ENCODE measurements around the gene ASPA.
"Not testable (repeated sequence)": the region's sequence is repeated elsewhere in the genome, so short reads cannot be mapped to it uniquely, and the experiment has no call there.

The ASPA gene

GRCh38 chr17:3475812-3476610 lies at the start of gene ASPA:
ASPA (plus strand) TSS chr17:3475997; CDS start chr17:3476160, 163 bp downstream.
- DNase-seq (ENCODE audit: low read depth in 2 of 2): no peak

- peak in 1 of 2 experiments; percentile 0 for DNase-seq (ENCODE audit: low read depth in 2 of 2)
These were observed 42.6 kb upstream of the ASPA start for GRCh38 chr17:3433215-3433614.

DNA sequence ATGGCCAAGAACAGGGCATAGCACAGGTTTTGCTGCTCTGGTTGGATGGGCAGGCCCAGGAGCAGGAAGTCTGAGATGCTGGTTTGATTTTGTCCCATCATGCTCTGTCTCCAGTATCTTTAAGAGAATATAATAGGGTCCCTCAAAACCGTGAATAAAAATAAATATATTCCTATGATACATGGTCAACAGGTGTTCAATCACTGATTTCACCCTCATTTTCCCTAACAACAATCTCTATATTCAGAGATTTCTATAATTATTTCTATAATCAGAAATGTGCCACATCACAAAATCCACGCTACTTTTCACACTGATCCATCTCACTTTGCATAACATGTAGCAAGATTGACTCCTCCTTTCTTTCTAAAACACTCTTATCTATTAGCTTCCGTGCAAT lies 42.1 kb upstream of the ASPA start, which contains the start of gene OR1E2:
OR1E2 (minus strand) TSS at position 101 of the 400 bp plus-strand sequence; CDS start at position 101, 0 bp downstream.
- DNase-seq (ENCODE audit: low read depth in 2 of 2): no peak

DNA sequence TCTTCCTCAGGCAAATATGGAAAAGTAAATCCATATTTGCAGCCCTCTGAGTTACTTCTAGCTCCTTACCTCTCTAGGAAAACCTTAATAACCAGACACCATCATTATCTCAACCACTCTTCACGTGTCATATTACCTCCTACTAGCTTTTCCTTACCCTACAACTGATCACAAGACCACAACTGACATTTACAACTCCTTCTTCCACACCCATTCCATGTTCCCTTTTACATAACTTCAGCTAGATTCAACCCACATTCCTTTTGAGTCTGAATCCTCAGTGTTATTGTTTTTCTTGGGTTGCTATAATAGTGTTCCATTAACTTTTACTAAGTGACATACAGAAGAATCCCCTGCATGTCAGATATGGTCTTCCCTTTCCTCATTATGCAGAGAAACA lies 37.4 kb upstream of the ASPA start:
- DNase-seq (ENCODE audit: low read depth in 2 of 2): no peak

DNA sequence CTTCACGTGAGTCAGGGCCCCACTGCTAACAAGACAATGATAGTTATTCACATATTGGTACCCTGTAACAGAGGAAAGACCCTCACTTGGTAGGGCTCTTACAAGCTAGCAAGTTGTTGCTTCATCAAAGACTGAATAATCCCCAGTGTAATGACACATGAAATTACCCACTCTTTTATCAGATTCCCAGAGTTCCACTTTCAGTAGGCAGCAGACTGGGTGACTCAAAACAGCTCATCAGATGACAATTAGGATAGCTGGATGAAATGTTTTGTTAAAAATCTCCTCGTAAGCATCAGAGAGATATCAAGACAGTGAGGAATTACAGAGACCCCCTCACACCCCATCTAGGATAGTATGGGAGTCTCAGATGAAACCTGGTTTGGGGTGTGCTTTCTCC lies 35.3 kb upstream of the ASPA start:
- DNase-seq (ENCODE audit: low read depth in 2 of 2): no peak

- no peak for DNase-seq (ENCODE audit: low read depth in 2 of 2)
These were observed 28.2 kb upstream of the ASPA start for GRCh38 chr17:3447625-3448024.

DNA sequence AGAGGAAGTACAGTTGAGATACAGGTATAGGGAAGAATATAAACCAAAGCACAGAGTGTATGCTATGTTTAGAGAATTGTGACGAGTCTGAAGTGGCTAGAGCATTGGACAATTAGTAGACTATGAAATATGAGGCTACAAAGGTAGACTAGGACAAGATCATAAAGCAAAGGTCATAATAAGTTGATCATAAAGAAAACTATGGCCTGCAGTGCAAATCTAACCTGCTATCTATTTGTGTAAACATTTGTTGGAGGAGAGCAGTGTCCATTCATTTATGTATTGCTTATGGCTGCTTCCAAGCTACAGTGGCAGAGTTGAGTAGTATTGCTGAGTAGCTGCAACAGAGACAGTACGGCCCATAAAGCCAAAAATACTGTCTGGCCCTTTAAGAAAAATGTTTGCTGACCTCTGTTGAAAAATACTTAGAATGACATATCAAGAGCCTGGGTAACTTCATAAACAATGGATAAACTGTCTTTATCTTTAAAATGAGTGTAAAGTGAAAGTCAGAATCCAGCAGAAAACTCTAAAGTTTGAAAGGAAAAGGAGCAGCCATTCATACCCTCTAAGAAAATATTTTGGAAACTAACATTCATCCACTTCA lies 27.6 kb upstream of the ASPA start:
- no peak for DNase-seq (ENCODE audit: low read depth in 2 of 2)

- DNase-seq (ENCODE audit: low read depth in 2 of 2): not testable (repeated sequence)
These were observed 9.4 kb upstream of the ASPA start for GRCh38 chr17:3466355-3466754.

GRCh38 chr17:3469529-3469928 lies 6.3 kb upstream of the ASPA start:
- DNase-seq (ENCODE audit: low read depth in 2 of 2): no peak

GRCh38 chr17:3471599-3471998 lies 4.2 kb upstream of the ASPA start, which contains the start of gene SPATA22:
SPATA22 (minus strand) TSS chr17:3471819; CDS start chr17:3469325, 2,494 bp downstream.
- DNase-seq (ENCODE audit: low read depth in 2 of 2): no peak

DNA sequence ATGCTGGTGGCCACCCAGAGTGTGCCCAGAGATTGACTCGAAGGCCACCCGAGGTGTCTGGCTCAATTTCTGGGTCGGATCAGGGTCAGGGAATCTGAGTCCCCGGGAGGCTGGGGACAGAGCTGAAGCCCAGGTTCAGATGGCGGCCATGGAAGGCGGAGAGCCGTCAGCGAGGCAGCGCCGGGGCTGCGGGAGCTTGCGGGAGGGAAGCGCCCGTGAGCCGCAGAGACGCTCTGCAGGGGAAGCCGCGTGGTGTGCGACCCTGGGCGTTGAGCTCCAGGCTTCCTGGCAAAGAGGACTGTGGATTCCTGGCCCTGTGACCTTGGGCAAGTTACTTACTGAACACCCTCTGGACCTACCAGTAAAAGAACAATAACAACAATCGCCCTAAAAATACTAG lies 3.7 kb upstream of the ASPA start:
- no peak for DNase-seq (ENCODE audit: low read depth in 2 of 2)

DNA sequence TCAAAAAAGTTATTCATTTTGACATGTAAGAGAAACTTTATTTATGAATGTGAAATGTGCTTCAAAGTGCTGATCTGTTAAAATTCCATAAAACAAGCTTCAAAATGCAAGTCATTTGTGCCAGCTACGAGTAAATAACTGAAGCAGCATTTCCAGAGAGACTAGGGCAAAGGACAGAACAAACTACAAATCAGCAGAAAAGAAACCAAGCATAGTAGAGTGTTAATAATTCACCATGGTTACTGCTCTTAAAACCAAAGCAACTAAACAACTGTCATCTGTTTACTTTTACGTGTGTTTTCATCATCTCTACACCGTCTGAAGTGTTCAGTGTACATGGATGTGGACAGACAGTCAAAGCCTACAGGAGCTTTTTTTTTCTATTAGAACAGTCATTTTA lies 1.6 kb upstream of the ASPA start:
- DNase-seq (ENCODE audit: low read depth in 2 of 2): no peak

- no peak for DNase-seq (ENCODE audit: low read depth in 2 of 2)
These were observed 529 bp upstream of the ASPA start for GRCh38 chr17:3475251-3475685.

- no peak for DNase-seq (ENCODE audit: low read depth in 2 of 2)
These were observed 4.2 kb downstream of the ASPA start for GRCh38 chr17:3479988-3480387.

- DNase-seq (ENCODE audit: low read depth in 2 of 2): no peak
These were observed 7.1 kb downstream of the ASPA start for GRCh38 chr17:3482852-3483251.

DNA sequence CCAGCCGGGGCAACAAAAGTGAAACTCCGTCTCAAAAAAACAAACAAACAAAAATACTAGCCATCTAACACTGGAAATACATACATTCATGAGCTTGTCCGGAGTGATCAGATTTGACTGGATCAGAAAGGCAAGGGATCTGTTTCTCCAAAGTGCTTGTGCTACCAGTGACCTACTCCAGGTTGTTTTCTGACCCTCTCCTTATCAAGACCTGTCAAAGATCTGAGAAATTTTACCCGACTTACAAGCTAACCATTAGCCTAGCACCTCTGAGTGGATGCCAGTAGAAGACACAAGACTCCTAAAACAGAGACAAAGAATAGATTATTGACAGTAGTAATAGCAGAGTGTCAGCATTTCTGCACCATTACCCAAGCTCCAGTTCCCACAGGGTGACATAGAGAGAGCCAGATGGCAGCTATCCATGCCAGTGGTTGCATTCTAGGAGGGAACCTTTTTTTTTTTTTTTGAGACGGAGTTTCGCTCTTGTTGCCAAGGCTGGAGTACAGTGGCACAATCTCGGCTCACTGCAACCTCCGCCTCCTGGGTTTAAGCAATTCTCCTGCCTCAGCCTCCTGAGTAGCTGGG lies 9.8 kb downstream of the ASPA start:
- no peak for DNase-seq (ENCODE audit: low read depth in 2 of 2)

DNA sequence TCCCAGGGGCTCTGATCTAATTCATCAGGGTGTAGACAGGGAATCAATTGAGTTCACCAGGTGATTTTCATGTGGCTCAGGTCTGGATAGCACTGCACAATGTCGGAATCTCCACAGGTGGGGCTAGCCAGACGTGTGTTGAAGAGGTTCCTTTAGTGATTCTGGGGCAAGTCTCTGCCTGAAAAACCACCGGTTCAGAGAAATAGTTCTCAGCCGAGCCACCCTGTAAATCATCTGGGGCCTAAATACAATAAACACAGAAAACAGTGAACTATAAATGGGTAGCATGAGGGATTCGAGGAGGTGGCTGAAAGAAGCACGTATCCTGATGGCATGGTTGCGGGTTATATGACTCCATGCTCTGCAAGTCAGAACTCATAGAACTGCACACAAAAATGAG lies 21.3 kb downstream of the ASPA start:
- DNase-seq (ENCODE audit: low read depth in 2 of 2): no peak

DNA sequence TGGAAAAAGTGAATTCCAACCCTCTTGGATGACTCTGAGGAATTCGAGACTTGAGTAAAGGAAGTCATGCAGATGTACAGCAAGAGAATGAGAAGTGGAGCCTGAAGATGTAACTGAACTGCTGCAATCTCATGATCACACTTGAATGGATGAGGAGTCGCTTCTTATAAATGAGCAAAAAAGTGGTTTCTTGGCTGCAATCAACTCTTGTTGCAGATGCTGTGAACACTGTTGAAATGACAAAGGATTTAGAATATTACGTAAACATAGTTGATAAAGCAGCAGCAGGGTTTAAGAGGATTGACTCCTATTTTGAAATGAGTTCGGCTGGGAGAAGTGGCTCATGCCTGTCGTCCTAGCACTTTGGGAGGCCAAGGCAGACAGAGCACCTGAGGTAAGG lies 25.5 kb downstream of the ASPA start:
- DNase-seq (ENCODE audit: low read depth in 2 of 2): no peak

DNA sequence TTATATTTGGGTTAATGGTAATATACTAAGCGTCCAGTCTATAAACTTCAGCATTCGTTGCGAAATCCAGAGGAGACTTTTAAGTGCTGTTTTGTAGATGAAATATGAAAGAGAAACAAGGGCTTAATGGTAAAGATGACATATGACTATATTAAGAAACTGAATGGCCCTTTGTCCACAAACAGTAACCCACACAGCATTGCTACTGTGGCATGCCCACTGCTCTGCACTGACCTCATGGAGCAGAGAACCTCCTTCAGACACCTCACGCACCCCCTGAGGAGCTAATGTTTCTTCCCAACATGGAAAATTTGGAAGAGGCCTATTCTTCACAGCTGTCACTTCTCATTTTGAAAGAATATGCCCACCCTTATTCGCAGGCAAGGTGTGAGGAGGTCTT lies 26.7 kb downstream of the ASPA start:
- no peak for DNase-seq (ENCODE audit: low read depth in 2 of 2)

DNA sequence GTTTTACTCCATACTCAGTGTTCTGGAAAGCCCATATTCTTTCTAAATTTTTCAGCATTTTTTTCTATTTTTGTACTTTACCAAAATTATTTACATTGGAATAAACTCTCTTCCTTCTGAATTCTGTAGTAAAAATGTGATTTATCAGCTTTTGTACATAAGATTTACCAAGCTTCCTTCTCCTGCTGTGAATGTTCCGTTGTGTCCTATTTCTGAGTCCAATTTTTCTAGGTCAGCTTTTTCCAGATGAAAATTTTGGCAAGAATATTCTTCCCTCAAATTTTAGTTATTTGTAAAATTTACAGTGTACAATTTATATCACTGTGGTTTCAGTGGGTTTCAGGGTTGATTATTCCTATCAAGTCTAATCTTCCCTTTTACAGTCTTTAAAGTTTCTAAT lies 27.5 kb downstream of the ASPA start:
- DNase-seq (ENCODE audit: low read depth in 2 of 2): no peak

- DNase-seq (ENCODE audit: low read depth in 2 of 2): no peak
These were observed 29.2 kb downstream of the ASPA start for GRCh38 chr17:3505008-3505407.

DNA sequence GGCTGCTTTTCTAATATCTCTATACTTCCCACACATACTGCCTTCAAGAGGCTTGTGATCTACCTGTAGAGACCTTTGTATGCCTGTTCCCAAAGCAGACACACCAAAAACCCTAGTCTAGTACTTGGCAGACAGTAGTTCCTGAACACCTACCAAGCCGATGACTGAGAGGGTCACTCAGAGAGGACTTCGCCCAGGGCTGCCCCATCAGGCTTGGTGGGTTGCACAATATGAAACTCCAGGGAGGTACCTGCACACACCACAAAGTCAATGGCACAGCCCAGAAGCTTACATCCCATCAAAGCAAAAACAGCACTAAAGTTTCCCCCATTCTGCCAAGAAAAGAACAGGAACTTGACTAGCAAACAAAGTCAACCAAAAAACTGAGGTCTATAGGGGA lies 30.3 kb downstream of the ASPA start:
- DNase-seq (ENCODE audit: low read depth in 2 of 2): no peak

DNA sequence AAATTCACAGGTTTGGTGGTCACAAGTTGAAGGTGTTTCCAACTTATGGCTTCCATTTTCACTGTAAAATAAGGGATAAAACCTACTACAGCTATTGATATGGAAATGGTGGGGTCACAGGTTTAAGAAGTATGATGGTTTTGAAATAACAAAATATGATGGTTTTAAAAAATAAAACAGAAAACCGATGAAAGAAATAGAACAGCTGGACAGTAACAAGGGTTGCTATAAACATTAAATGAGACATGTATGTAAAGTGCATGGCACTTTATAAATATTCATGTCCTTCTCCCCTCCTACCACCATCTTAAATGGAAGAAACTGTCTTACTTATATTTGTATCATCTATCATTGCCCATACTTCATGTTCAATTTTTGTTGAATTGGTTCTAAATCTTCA lies 31.3 kb downstream of the ASPA start:
- no peak for DNase-seq (ENCODE audit: low read depth in 2 of 2)

Measured in stimulated activated CD4-positive, alpha-beta T cell treated with anti-CD3 and anti-CD28 coated beads, Interleukin-12 subunit alpha, Interleukin-12 subunit beta, amount 100 ng/mL, for 24 hours (primary cell).